ENCODE measurements around the gene ALAS1. TPM values are rescaled to one million over a fixed set of nuclear protein-coding genes. Genes with fewer than 3 reads are reported as not detected.

The ALAS1 gene
- total and polyA plus RNA-seq, 2 of the 13 experiments (the other 11 are each of a cell fraction or from before 2014, with no cell fraction given), result 36.0 to 43.2 TPM

DNA sequence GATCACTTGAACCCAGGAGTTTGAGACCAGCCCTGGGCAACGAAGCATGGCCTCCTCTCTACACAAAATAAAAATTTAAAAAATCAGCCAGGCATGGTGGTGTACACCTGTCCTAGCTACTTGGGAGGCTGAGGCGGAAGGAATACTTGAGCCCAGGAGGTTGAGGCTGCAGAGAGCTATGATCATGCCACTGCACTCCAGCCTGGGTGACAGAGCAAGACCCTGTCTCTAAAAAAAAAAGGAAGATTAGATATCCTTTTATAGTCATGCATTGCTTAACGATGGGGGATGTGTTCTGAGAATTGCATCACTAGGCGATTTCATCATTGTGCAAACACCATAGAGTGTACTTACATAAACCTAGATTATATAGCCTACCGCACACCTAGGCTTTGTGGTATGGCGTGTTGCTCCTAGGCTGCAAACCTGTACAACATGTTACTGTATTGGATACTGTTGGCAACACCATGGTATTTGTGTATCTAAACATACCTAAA is 12.6 kb downstream of the ALAS1 start (continued):
- TF ChIP-seq, protein P1, sequence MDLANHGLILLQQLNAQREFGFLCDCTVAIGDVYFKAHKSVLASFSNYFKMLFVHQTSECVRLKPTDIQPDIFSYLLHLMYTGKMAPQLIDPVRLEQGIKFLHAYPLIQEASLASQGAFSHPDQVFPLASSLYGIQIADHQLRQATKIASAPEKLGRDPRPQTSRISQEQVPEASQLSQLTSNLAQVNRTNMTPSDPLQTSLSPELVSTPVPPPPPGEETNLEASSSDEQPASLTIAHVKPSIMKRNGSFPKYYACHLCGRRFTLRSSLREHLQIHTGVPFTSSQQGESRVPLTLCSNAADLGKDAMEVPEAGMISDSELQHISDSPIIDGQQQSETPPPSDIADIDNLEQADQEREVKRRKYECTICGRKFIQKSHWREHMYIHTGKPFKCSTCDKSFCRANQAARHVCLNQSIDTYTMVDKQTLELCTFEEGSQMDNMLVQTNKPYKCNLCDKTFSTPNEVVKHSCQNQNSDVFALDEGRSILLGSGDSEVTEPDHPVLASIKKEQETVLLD (CRISPR knock-in tag; IDR thresholded peaks at IDR 0.05; ENCODE audit: low read depth), result no peak
- TF ChIP-seq TOPORS (CRISPR knock-in tag; IDR thresholded peaks at IDR 0.05) (no peak), KMT2A (CRISPR knock-in tag; IDR thresholded peaks at IDR 0.05) (0 out of 2 replicates have a peak, but pooled peaks have one; percentile 52), ZNF724P (CRISPR knock-in tag; IDR thresholded peaks at IDR 0.05; ENCODE audit: borderline replicate concordance) (0 out of 2 replicates have a peak, but pooled peaks have one; percentile 47), POLR2A (IDR thresholded peaks at IDR 0.05; ENCODE audit: insufficient read depth in 1 of 2, low read depth in 2 of 2, low read length in 2 of 2) (0 out of 4 replicates have a peak, but pooled peaks of 1 of the 2 experiments have one; percentile 9), NFE2L1 (CRISPR knock-in tag; IDR thresholded peaks at IDR 0.05; ENCODE audit: borderline replicate concordance) (no peak), ZSCAN9 (CRISPR knock-in tag; IDR thresholded peaks at IDR 0.05; ENCODE audit: borderline replicate concordance) (peak; percentile 84; the same call in 1 of the 2 replicates), MATR3 (CRISPR knock-in tag; IDR thresholded peaks at IDR 0.05) (no peak), CREM (IDR thresholded peaks at IDR 0.05) (peak; percentile 69; the same call in 1 of the 2 replicates), CREM (CRISPR knock-in tag; IDR thresholded peaks at IDR 0.05) (no peak), RBFOX2 (IDR thresholded peaks at IDR 0.05; ENCODE audit: low read depth, low read length) (0 out of 2 replicates have a peak, but pooled peaks have one; percentile 18), ZNF510 (CRISPR knock-in tag; IDR thresholded peaks at IDR 0.05; ENCODE audit: low read depth) (no peak), RARG (CRISPR knock-in tag; IDR thresholded peaks at IDR 0.05; ENCODE audit: low read depth) (no peak), SMAD3 (CRISPR knock-in tag; IDR thresholded peaks at IDR 0.05) (peak; percentile 92; the same call in 1 of the 2 replicates), ZNF232 (CRISPR knock-in tag; IDR thresholded peaks at IDR 0.05; ENCODE audit: borderline replicate concordance) (no peak)
- TF ChIP-seq, protein P2, sequence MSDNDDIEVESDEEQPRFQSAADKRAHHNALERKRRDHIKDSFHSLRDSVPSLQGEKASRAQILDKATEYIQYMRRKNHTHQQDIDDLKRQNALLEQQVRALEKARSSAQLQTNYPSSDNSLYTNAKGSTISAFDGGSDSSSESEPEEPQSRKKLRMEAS (IDR thresholded peaks at IDR 0.05), result peak; percentile 70
- TF ChIP-seq, protein P3, sequence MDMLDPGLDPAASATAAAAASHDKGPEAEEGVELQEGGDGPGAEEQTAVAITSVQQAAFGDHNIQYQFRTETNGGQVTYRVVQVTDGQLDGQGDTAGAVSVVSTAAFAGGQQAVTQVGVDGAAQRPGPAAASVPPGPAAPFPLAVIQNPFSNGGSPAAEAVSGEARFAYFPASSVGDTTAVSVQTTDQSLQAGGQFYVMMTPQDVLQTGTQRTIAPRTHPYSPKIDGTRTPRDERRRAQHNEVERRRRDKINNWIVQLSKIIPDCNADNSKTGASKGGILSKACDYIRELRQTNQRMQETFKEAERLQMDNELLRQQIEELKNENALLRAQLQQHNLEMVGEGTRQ (IDR thresholded peaks at IDR 0.05; ENCODE audit: low read depth, low read length), result no peak
- TF ChIP-seq, protein P3 (CRISPR knock-in tag; IDR thresholded peaks at IDR 0.05; ENCODE audit: borderline replicate concordance), result peak; percentile 82; the same call in 1 of the 2 replicates
- TF ChIP-seq, protein P4, sequence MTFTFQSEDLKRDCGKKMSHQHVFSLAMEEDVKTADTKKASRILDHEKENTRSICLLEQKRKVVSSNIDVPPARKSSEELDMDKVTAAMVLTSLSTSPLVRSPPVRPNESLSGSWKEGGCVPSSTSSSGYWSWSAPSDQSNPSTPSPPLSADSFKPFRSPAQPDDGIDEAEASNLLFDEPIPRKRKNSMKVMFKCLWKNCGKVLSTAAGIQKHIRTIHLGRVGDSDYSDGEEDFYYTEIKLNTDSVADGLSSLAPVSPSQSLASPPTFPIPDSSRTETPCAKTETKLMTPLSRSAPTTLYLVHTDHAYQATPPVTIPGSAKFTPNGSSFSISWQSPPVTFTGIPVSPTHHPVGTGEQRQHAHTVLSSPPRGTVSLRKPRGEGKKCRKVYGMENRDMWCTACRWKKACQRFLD (CRISPR knock-in tag; IDR thresholded peaks at IDR 0.05; ENCODE audit: borderline replicate concordance), result no peak
- TF ChIP-seq, protein P5, sequence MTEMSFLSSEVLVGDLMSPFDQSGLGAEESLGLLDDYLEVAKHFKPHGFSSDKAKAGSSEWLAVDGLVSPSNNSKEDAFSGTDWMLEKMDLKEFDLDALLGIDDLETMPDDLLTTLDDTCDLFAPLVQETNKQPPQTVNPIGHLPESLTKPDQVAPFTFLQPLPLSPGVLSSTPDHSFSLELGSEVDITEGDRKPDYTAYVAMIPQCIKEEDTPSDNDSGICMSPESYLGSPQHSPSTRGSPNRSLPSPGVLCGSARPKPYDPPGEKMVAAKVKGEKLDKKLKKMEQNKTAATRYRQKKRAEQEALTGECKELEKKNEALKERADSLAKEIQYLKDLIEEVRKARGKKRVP (CRISPR knock-in tag; IDR thresholded peaks at IDR 0.05), result peak; percentile 56 to 99; a peak in 2 of 4 replicates
- TF ChIP-seq, protein P6, sequence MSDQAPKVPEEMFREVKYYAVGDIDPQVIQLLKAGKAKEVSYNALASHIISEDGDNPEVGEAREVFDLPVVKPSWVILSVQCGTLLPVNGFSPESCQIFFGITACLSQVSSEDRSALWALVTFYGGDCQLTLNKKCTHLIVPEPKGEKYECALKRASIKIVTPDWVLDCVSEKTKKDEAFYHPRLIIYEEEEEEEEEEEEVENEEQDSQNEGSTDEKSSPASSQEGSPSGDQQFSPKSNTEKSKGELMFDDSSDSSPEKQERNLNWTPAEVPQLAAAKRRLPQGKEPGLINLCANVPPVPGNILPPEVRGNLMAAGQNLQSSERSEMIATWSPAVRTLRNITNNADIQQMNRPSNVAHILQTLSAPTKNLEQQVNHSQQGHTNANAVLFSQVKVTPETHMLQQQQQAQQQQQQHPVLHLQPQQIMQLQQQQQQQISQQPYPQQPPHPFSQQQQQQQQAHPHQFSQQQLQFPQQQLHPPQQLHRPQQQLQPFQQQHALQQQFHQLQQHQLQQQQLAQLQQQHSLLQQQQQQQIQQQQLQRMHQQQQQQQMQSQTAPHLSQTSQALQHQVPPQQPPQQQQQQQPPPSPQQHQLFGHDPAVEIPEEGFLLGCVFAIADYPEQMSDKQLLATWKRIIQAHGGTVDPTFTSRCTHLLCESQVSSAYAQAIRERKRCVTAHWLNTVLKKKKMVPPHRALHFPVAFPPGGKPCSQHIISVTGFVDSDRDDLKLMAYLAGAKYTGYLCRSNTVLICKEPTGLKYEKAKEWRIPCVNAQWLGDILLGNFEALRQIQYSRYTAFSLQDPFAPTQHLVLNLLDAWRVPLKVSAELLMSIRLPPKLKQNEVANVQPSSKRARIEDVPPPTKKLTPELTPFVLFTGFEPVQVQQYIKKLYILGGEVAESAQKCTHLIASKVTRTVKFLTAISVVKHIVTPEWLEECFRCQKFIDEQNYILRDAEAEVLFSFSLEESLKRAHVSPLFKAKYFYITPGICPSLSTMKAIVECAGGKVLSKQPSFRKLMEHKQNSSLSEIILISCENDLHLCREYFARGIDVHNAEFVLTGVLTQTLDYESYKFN (CRISPR knock-in tag; conservative IDR thresholded peaks at IDR 0.05), result peak; percentile 84

Measured in HepG2 (cell line).